GM18909 (cell line): ENCODE data around the gene STEEP1.
"Not testable (repeated sequence)": the region's sequence is repeated elsewhere in the genome, so short reads cannot be mapped to it uniquely, and the experiment has no call there.

Experiments
- ATAC-seq: cut with Tn5 transposase; IDR thresholded peaks from one replicate; pipeline ENCODE4 v1.9.1; 2021; ENCODE audit warnings: mild to moderate bottlenecking; ENCODE audit not compliant: unreplicated experiment, poor library complexity

STEEP1 gene

GRCh38 chrX:119537487-119537886, 27.7 kb downstream of the STEEP1 start:
- ATAC-seq: no peak

DNA sequence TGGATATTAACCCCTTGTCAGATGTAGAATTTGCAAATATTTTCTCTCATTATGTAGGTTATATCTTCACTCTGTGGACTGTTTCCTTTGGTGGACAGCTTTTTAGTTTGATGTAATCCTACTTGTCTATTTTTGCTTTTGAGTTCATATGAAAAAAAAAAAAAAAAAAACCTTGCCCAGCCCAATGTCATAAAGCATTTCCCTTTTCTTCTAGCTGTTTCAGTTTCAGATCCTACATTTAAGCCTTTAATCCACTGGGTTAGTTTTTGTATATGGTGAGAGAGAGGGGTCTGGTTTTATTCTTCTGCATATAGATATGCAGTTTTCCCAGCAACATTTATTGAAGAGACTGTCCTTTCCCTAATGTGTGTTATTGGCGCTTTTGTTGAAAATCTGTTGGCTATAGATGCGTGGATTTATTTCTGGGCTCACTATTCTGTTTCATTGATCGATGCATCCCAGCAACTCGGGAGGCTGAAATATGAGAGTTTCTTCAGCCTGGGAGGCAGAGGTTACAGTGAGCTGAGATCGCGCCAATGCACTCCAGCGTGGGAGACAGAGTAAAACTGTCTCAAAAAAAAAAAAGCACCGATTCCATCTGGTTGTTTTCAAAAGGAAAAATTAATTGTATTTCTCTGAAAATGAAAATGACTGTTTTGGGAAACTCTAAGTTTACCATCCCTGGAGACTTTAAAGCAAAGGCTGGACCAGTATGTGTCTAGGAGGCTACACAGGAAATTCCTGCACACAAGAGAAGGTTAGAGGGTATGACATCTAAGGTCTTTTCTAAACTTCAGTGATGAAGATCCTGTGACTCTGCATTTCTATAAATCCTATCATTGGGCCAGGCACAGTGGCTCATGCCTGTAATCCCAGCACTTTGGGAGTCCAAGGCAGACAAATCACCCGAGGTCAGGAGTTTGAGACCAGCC, 35.6 kb downstream of the STEEP1 start:
- ATAC-seq: no peak

GRCh38 chrX:119523664-119524184, 41.5 kb downstream of the STEEP1 start:
- ATAC-seq: no peak

GRCh38 chrX:119521246-119521645, 44.0 kb downstream of the STEEP1 start:
- no peak for ATAC-seq

GRCh38 chrX:119518371-119518770, 46.8 kb downstream of the STEEP1 start:
- no peak for ATAC-seq

DNA sequence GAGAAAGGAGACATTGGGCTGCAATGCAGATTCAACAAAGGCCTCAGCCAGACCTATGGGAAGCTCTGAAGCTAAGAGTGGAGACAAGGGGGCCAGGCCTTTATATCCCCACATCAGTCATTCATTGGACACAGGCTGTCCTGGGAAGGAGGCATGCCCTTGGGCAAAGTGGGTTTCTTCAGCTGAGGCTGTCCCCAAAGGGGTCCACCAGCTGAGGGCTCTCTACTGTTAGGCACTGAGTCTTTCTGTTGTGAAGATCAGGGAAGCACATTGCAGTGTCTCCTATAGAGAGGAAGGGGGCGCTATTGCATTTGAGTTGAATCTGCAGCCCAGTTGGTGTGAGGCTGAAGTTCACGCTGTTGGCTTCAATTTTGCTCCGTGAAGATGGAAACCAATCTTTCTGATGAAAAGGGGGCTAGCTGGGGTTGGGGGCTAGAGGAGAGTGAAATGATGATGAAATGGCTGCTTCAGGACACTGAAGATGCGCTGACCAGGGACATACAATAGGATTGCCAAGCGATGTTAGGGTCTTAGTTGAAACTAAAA, 49.0 kb downstream of the STEEP1 start:
- peak; percentile 92 for ATAC-seq

GRCh38 chrX:119512146-119512800, 52.9 kb downstream of the STEEP1 start:
- ATAC-seq: peak; percentile 63

- ATAC-seq: no peak
These were observed 58.0 kb downstream of the STEEP1 start for GRCh38 chrX:119507206-119507605.

GRCh38 chrX:119505945-119506344, 59.3 kb downstream of the STEEP1 start:
- ATAC-seq: no peak

DNA sequence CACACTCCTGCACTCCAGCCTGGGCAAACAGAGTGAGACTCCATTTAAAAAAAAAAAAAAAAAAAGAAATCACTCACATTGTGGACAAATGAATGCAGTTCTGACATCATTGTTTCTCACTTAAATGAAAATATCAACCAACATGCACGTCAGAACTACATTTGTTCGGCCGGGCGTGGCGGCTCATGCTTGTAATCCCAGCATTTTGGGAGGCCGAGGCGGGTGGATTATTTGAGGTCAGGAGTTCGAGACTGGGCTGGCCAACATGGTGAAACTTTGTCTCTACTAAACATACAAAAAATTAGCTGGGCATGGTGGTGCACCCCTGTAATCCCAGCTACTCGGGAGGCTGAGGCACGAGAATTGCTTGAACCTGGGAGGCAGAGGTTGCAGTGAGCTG, 60.1 kb downstream of the STEEP1 start:
- not testable (repeated sequence) for ATAC-seq

GRCh38 chrX:119503484-119503861, 61.7 kb downstream of the STEEP1 start:
- ATAC-seq: no peak

- no peak for ATAC-seq
These were observed 62.3 kb downstream of the STEEP1 start for GRCh38 chrX:119502727-119503483.

GRCh38 chrX:119501511-119502148, 63.6 kb downstream of the STEEP1 start:
- ATAC-seq: no peak

DNA sequence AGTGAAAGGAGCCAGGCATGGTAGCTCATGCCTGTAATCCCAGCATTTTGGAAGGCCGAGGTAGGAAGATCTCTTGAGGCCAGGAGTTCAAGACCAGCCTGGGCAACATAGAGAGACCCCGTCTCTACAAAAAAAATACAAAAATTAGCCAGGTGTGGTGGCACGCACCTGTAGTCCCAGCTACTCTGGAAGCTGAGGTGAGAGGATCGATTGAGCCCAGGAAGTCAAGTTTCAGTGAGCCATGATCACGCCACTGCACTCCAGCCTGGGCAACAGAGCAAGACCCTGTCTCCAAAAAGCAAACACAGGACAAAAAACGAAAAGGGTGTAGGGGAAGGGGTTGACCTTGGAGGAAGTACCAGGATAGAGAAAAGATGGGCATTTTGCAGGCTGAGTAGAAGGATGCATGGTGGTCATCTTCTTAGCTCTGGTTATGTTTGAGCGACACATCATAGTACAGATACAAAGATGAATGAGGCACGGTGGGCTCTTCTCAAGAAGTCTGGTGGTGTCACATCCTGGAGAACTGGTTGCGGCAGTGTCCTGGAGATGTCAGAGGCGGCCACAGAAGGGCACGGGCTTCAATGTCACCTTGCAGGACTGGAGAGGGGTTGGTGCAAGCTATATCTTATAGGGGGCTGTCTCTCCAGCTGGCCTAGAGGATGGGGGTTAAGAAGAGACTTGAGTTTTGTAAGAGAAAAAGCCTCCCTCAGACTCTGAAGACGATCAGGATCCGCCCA, 65.0 kb downstream of the STEEP1 start:
- no peak for ATAC-seq

DNA sequence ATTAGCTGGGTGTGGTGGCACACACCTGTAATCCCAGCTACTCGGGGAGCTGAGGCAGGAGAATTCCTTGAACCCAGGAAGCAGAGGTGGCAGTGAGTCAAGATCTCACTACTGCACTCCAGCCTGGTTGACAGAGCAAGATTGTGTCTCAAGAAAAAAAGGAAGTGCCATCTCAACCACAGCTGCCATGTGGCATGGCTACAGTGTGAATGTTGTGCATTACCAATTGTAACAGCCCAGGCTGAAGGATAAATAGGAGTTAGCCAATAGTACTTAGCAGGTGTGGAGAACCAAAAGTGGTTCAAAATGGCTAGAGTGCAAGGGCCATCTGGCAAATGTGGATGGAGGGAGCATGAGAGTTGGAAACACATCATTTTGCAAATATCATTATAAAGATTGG, 68.0 kb downstream of the STEEP1 start:
- ATAC-seq: no peak

- no peak for ATAC-seq
These were observed 69.2 kb downstream of the STEEP1 start for GRCh38 chrX:119495734-119496726.

- not testable (repeated sequence) for ATAC-seq
These were observed 71.2 kb downstream of the STEEP1 start for GRCh38 chrX:119493851-119494495.

GRCh38 chrX:119492463-119492862, 72.7 kb downstream of the STEEP1 start:
- ATAC-seq: no peak
